Thymus (tissue), 11 donors: Measurements from ENCODE around the gene HNRNPH1. TPM values are rescaled to one million over a fixed set of nuclear protein-coding genes. Genes with fewer than 3 reads are reported as not detected.
"Not testable (repeated sequence)": the region's sequence is repeated elsewhere in the genome, so short reads cannot be mapped to it uniquely, and the experiment has no call there.

Source experiments
- DNase-seq, 9 donors: peaks; one replicate each; pipeline ENCODE4 v3.0.0-alpha.2; 2013; ENCODE audit warnings: low spot score in 9 of 9, low read depth in 6 of 9, missing footprints in 1 of 9
- H3K27ac ChIP-seq, 2 donors: one replicate each; pipeline ENCODE4 v1.5.1; 2013; ENCODE audit warnings: control low read depth in 1 of 2, low read depth in 1 of 2, low read length in 1 of 2, mild to moderate bottlenecking in 1 of 2, moderate library complexity in 1 of 2
- H3K27me3 ChIP-seq, 2 donors: one replicate each; pipeline ENCODE4 v1.5.1; 2013; ENCODE audit warnings: low read length in 1 of 2; ENCODE audit not compliant: control insufficient read depth in 2 of 2, insufficient read depth in 1 of 2
- H3K36me3 ChIP-seq, 2 donors: one replicate each; pipeline ENCODE4 v1.5.1; 2013; ENCODE audit warnings: low read length in 1 of 2, mild to moderate bottlenecking in 1 of 2, moderate library complexity in 1 of 2; ENCODE audit not compliant: control insufficient read depth in 2 of 2, insufficient read depth in 2 of 2
- H3K4me1 ChIP-seq, 2 donors: one replicate each; pipeline ENCODE4 v1.5.1; 2013; ENCODE audit warnings: low read length in 2 of 2; ENCODE audit not compliant: control insufficient read depth in 2 of 2, insufficient read depth in 2 of 2
- H3K4me3 ChIP-seq, 2 donors: one replicate each; pipeline ENCODE4 v1.5.1; 2013; ENCODE audit warnings: low read length in 2 of 2, control low read depth in 1 of 2, mild to moderate bottlenecking in 1 of 2
- H3K9me3 ChIP-seq, 2 donors: one replicate each; pipeline ENCODE4 v1.5.1; 2013; ENCODE audit warnings: low read length in 1 of 2, mild to moderate bottlenecking in 1 of 2; ENCODE audit not compliant: control insufficient read depth in 2 of 2, insufficient read depth in 1 of 2
- WGBS: extraction: QIAGEN DNeasy Blood & Tissue Kit; methylation state at CpG from one replicate; pipeline ENCODE4 v1.1.7; 2013; 5-methylcytosine and 5-hydroxymethylcytosine counted together
- polyA plus RNA-seq: library from polyadenylated mRNA; stranded (reverse); fragments of 200-250 nt; gene quantifications from one replicate; pipeline ENCODE4 v1.2.3, GENCODE V29; 2013
- total RNA-seq: library from RNA; stranded (reverse); fragments of 120-200 nt; gene quantifications from one replicate; pipeline ENCODE4 v1.2.4, GENCODE V29; 2013
- donor health status: healthy.

HNRNPH1 gene
- total and polyA plus RNA-seq, 2 donors, result 582 to 612 TPM

DNA sequence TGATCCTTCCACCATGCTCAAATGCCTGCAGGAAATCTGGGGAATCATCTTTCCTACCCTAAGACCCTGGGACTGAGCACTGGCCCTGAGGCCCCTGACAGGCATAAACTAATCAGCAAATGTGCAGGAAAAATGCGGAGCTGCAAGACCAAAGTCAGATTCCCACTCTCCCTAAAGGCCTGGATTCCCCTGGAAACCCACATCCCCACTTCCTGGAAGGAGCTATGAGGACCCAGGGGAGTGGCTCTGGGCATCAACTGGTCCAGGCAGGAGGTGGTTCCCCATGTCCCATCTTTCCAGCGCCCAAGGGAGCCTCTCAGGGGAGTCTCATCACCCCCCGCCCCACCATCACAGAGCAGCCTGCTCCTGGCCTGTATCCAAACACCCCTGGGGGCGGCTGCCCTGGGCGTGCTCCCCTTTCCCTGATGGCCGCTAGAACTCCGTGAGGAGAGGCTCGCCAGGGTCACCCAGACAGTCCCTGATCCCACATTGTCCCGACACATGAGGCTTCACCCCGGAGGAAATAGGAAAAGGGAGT lies 25.8 kb upstream of the HNRNPH1 start:
- H3K36me3 ChIP-seq, H3K4me3 ChIP-seq, H3K27ac ChIP-seq, DNase-seq, H3K9me3 ChIP-seq, H3K4me1 ChIP-seq, H3K27me3 ChIP-seq: not testable (repeated sequence)
- WGBS, result 96% methylated on average over 10 of the region's 10 CpGs

DNA sequence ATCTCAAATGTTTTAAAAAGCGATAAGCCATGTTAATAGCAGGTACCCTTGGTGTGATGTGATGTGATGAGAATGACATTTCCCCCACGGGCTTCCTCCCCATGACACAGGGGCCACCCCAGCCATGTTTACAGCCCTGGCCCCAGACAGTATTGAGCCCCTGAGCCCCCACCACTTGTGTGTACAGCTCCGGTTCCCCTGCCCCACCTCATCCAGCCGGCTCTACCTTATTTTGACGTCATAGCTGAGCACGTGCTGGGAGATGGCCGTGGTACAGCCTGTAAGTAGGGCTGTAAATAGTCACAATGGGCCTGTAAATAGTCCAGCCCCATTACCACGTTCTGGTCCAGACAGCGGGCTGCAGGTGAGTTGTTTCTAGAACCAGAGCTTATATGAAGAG lies 24.9 kb upstream of the HNRNPH1 start:
- Histone ChIP-seq H3K9me3 (no peaks in the 10 kb centered on the region), H3K4me1 (no peaks in the 10 kb centered on the region), H3K27ac (no peak overlapping the region), H3K4me3 (no peak overlapping the region), H3K27me3 (peaks cover 0 to 2% of the 10 kb centered on the region in 2 donors), H3K36me3 (no peaks in the 10 kb centered on the region)
- WGBS, result 96% methylated on average over 9 of the region's 9 CpGs
- DNase-seq, result no peak

DNA sequence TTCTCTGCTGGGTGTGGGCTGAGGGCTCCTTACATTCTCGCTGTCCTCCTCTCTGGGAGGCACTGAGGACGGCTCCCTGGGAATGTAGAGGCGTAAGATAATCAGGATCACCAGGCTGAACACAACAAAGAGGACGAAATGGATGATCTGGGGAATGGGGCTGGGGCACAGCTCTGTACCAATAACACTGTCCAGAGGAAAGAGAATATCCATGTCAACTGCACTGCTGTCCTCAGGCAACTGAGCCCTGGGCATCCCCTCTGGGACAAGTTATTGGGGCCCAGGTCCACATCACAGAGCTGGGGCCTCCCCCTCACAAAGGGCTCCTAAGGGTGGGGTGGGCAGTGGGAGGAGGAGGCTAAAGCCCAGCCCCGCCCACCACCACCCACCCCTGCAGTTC lies 21.3 kb upstream of the HNRNPH1 start:
- DNase-seq, H3K9me3 ChIP-seq, H3K27me3 ChIP-seq, H3K4me3 ChIP-seq, H3K27ac ChIP-seq, H3K4me1 ChIP-seq, H3K36me3 ChIP-seq: not testable (repeated sequence)
- WGBS, result 96% methylated on average over 4 of the region's 5 CpGs

DNA sequence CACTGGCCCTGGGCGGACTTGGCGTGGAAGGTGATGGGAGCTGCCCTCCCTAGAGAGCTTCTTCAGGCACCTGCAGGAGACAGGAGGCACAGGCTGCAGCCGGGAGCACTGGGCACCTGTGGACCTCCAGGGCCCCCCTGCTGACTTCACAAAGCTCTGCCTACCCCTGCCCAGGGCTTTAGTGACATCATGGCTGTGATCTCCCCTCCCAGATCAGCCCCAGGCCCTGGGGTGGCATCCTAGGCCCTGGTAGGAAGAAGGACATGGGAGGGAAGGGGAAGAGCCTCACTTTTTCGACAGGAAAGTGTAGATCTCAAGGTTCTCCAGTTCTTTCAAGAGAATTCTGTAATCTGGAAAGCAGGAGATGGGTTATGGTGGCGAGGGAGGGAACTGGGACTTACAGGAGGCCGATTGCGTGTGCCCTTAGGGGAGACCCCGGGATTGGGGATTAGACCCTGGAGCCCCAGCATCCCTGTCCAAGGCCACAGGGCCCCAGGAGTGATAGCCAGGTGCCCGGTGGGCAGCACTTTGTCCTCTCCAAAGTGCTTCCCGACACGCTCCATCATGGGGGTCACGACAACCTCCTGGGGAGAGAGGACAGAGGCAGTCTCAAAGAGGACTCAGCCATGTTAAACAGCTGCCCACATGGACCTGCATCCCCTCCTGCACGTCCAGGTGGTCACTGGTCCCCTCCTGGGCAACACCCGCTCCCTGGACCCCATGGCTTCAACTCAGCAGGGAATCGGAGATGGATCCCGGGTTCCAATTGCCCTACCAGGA lies 19.9 kb upstream of the HNRNPH1 start:
- WGBS, result 96% methylated on average over 16 of the region's 16 CpGs
- DNase-seq, H3K27ac ChIP-seq, H3K9me3 ChIP-seq, H3K4me1 ChIP-seq, H3K4me3 ChIP-seq, H3K27me3 ChIP-seq, H3K36me3 ChIP-seq: not testable (repeated sequence)

GRCh38 chr5:179642626-179643025 lies 19.2 kb upstream of the HNRNPH1 start:
- not testable (repeated sequence) for H3K4me3 ChIP-seq, H3K27ac ChIP-seq, DNase-seq, H3K27me3 ChIP-seq, H3K9me3 ChIP-seq, H3K4me1 ChIP-seq, H3K36me3 ChIP-seq
- 91% methylated on average over 17 of the region's 17 CpGs for WGBS

GRCh38 chr5:179641745-179642144 lies 18.3 kb upstream of the HNRNPH1 start:
- not testable (repeated sequence) for DNase-seq, H3K27ac ChIP-seq, H3K4me3 ChIP-seq, H3K4me1 ChIP-seq, H3K9me3 ChIP-seq, H3K36me3 ChIP-seq, H3K27me3 ChIP-seq
- no CpG with 5 or more reads among the region's 4 CpGs for WGBS

DNA sequence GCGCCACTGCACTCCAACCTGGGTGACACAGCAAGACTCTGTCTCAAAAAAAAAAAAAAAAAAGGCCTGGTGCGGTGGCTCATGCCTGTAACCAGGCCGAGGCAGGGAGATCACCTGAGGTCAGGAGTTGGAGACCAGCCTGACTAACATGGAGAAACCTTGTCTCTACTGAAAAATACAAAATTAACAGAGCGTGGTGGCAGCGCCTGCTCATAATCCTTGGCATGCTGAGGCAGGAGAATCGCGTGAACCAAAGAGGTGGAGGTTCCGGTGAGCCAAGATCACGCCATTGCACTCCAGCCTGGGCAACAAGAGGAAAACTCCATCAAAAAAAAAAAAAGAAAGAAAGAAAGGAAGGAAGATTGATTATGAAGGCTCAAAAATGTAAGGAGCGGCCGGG lies 15.8 kb upstream of the HNRNPH1 start:
- H3K36me3 ChIP-seq, H3K27ac ChIP-seq, H3K27me3 ChIP-seq, H3K4me3 ChIP-seq, H3K4me1 ChIP-seq, H3K9me3 ChIP-seq, DNase-seq: not testable (repeated sequence)
- 96% methylated on average over 11 of the region's 11 CpGs for WGBS

- H3K4me1 ChIP-seq, H3K9me3 ChIP-seq, H3K27me3 ChIP-seq, DNase-seq, H3K4me3 ChIP-seq, H3K27ac ChIP-seq, H3K36me3 ChIP-seq: not testable (repeated sequence)
- 11% methylated on average over 9 of the region's 49 CpGs for WGBS
These were observed 11.1 kb upstream of the HNRNPH1 start for GRCh38 chr5:179634370-179635172.
